B cell (primary cell): Measurements from ENCODE around the gene KCNMB2.

Source experiments
- CTCF ChIP-seq: fragments of 200-600 bp; IDR thresholded peaks from one replicate; pipeline ENCODE4 v1.8.0; 2022; ENCODE audit warnings: antibody characterized with exemption, mild to moderate bottlenecking
- EZH2 ChIP-seq: IDR thresholded peaks from 2 replicates; pipeline ENCODE4 v1.6.1; 2012; ENCODE audit warnings: borderline replicate concordance, low read depth, mild to moderate bottlenecking, moderate library complexity, low read length; ENCODE audit not compliant: insufficient read depth, poor library complexity, severe bottlenecking

GRCh38 chr3:178625053-178625600, 88.9 kb downstream of the KCNMB2 start:
- TF ChIP-seq CTCF, result no peak
- no peak for TF ChIP-seq EZH2
